GM21786 (cell line): ENCODE results near the gene FOXJ2.
"Not testable (repeated sequence)": the region's sequence is repeated elsewhere in the genome, so short reads cannot be mapped to it uniquely, and the experiment has no call there.

ENCODE experiments used
- ATAC-seq: cut with Tn5 transposase; IDR thresholded peaks from one replicate; pipeline ENCODE4 v1.9.1; 2021; ENCODE audit not compliant: unreplicated experiment

Gene FOXJ2

GRCh38 chr12:8032242-8033152 is at the start of gene FOXJ2:
Gene FOXJ2, plus strand, starts transcription at chr12:8032716. Its CDS starts 7,117 bp downstream, at chr12:8039833.
- ATAC-seq, result peak; percentile 60

GRCh38 chr12:7983019-7983418 is 49.5 kb upstream of the FOXJ2 start:
- ATAC-seq, result not testable (repeated sequence)

GRCh38 chr12:7983460-7983859 is 49.1 kb upstream of the FOXJ2 start:
- ATAC-seq, result not testable (repeated sequence)

GRCh38 chr12:7984900-7985299 is 47.6 kb upstream of the FOXJ2 start:
- ATAC-seq, result no peak

- no peak for ATAC-seq
Observed at GRCh38 chr12:7985802-7986418, 46.6 kb upstream of the FOXJ2 start.

- ATAC-seq, result no peak
Observed at GRCh38 chr12:7989827-7990491, 42.6 kb upstream of the FOXJ2 start.

GRCh38 chr12:7991535-7991934 is 41.0 kb upstream of the FOXJ2 start:
- no peak for ATAC-seq

GRCh38 chr12:7994731-7995205 is 37.7 kb upstream of the FOXJ2 start:
- no peak for ATAC-seq

- peak; percentile 98 for ATAC-seq
Observed at GRCh38 chr12:7995266-7995963, 37.1 kb upstream of the FOXJ2 start.

GRCh38 chr12:8000827-8001226 is 31.7 kb upstream of the FOXJ2 start:
- not testable (repeated sequence) for ATAC-seq

GRCh38 chr12:8001496-8001895 is 31.0 kb upstream of the FOXJ2 start:
- not testable (repeated sequence) for ATAC-seq

- ATAC-seq, result not testable (repeated sequence)
Observed at GRCh38 chr12:8004897-8005296, 27.6 kb upstream of the FOXJ2 start.

- ATAC-seq, result no peak
Observed at GRCh38 chr12:8011331-8011730, 21.2 kb upstream of the FOXJ2 start.

- no peak for ATAC-seq
Observed at GRCh38 chr12:8012651-8013309, 19.7 kb upstream of the FOXJ2 start.

GRCh38 chr12:8014836-8015235 is 17.7 kb upstream of the FOXJ2 start:
- ATAC-seq, result no peak

- ATAC-seq, result not testable (repeated sequence)
Observed at GRCh38 chr12:8018213-8018612, 14.3 kb upstream of the FOXJ2 start.

GRCh38 chr12:8018666-8019581 is 13.6 kb upstream of the FOXJ2 start:
- no peak for ATAC-seq

- peak; percentile 98 for ATAC-seq
Observed at GRCh38 chr12:8026291-8026900, 6.1 kb upstream of the FOXJ2 start.

GRCh38 chr12:8027856-8028255 is 4.7 kb upstream of the FOXJ2 start:
- no peak for ATAC-seq
